Choroid plexus epithelial cell (primary cell): Measurements from ENCODE around the gene RNF126.
"Not testable (repeated sequence)": the region's sequence is repeated elsewhere in the genome, so short reads cannot be mapped to it uniquely, and the experiment has no call there.

Source experiments
- DNase-seq: peaks from one replicate; pipeline ENCODE4 v3.0.0-alpha.2; 2010; ENCODE audit warnings: low read depth
- H3K4me3 ChIP-seq: 2 replicates; pipeline ENCODE4 v1.5.1; 2011; ENCODE audit warnings: low read depth, mild to moderate bottlenecking, control low read depth, low read length, moderate library complexity
- CTCF ChIP-seq: conservative IDR thresholded peaks from 2 replicates; pipeline ENCODE4 v1.5.1; 2011; ENCODE audit warnings: low read depth, mild to moderate bottlenecking, control low read depth, inconsistent platforms, low read length, moderate library complexity

RNF126 gene

GRCh38 chr19:633786-634639 lies 29.0 kb downstream of the RNF126 start:
- peak overlapping the region; percentile 83 for H3K4me3 ChIP-seq
- no peak for TF ChIP-seq CTCF
- no peak for DNase-seq

DNA sequence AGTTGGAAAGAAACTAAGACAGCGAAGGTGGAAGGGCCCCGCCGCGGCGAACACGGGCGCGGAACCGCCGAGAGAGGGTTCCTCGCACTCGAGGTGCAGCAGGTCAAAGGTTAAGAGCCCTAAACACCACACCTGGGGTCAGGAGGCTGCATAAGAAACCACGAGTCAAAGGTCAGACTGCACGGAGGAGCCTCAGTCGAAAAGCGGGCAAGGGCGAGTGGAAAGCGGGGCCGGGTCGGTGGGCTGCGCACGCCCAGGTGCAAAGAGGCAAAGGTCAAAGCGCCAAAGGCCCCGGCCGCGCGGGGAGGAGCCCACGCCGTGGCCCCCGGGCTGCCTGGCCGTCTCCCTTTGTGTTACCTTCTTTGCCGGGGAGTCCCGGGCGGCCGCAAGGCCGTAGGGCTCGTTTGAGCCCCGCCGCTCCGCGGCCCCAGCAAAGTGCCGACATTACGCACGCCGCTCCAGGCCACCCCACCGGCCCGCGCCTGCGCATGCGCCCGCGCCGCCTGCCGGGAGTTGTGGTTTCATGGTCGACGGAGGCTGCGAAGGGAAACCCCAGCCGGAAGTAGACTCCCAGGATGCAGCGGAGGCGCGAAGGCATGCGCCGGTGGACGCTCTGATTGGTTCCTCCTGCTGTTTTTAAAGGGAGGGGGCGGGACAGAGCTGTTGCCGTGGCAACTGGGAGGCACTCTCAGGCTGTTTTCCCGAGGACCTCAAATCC lies 29.8 kb downstream of the RNF126 start, which contains the start of gene POLRMT:
Gene POLRMT, minus strand, starts transcription at position 470 of the 718 bp plus-strand sequence. Its CDS starts 25 bp downstream, at position 445.
- peak within 1 kb of the TSS; percentile 83 for H3K4me3 ChIP-seq
- TF ChIP-seq CTCF, result no peak
- peak; percentile 99 for DNase-seq

DNA sequence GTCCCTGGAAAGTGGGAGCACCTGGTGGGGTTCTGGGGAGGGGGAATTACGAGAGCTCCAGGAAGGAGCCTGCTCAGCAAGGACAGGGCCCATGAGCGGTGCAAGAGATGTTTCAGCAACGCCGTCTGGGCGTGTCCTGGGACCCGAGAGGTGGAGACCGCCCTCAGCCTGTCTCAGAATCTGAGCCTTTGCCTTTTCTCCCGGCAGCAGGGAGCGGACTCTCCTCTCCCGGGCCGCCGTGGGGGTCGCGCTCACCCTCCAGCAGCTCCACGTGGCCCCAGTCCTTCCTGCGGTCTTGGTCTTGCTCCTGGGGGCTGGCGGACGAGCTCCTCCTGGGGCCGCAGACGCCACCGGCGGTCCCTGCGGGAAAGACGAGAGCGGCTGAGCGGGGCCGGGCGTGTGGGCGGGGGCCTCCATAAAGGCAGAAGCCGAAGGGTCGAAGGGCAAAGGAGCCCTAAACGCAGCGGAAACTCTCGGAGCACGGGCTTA lies 30.4 kb downstream of the RNF126 start:
- peak; percentile 76 for DNase-seq
- no peak for TF ChIP-seq CTCF
- H3K4me3 ChIP-seq, result peak overlapping the region; percentile 82

- no peak for DNase-seq
- no peak overlapping the region for H3K4me3 ChIP-seq
- no peak for TF ChIP-seq CTCF
Measured at GRCh38 chr19:629961-630714, 32.9 kb downstream of the RNF126 start.

DNA sequence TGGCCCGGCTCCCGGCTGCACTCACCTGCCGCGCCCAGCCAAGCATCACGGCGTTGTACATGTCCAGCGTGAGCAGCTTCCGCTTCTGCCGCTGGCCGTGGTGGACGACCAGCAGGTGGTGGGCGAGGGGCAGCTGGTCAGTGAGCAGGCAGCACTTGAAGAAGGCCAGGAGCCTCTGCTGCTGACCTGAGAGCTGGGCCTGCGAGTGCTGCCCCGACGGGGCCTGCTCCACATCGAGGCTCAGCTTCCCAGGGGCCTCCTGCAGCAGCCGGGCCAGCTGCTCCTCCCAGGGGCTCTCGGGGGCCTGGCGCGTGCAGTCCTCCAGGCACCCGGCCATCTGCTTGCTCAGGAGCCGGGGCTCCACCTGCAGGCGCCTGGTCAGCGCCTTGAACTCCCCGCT lies 33.5 kb downstream of the RNF126 start:
- peak; percentile 20 for DNase-seq
- not testable (repeated sequence) for H3K4me3 ChIP-seq

- TF ChIP-seq CTCF, result peak; percentile 62
- H3K4me3 ChIP-seq, result no peak overlapping the region
- DNase-seq, result no peak
Measured at GRCh38 chr19:628168-628567, 34.8 kb downstream of the RNF126 start.

GRCh38 chr19:626566-626965 lies 36.4 kb downstream of the RNF126 start:
- not testable (repeated sequence) for H3K4me3 ChIP-seq, DNase-seq
